ENCODE data around the gene NOP53.
"Not testable (repeated sequence)": the region's sequence is repeated elsewhere in the genome, so short reads cannot be mapped to it uniquely, and the experiment has no call there.

The NOP53 gene

DNA sequence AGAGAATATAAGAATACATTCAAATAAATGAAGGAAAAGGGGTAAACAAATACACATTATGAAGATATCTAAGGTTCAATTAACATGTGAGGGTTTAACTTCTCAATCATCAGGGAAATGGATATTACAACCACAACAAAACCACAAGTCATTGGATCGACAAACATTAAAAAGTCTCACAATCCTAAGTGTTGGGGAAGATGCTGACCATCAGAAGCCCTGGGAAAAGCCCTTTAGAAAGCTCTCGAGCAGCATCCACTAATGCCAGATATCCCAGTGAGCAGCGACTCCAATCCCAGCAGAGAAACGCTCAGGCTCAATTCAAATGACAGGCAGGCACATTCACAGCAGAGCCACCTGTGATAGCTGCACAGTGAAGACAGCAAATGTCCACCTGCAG lies 55.9 kb downstream of the NOP53 start:
- Histone ChIP-seq H3K4me1 (ENCODE audit: insufficient read depth, low read length, poor library complexity, severe bottlenecking) (no peaks in the 10 kb centered on the region), H3K4me2 (ENCODE audit: low read depth, low read length, poor library complexity, severe bottlenecking) (no peak overlapping the region), H3K4me3 (ENCODE audit: low read length, poor library complexity, severe bottlenecking) (no peak overlapping the region), H3K79me2 (ENCODE audit: insufficient read depth, low read length) (no peaks in the 10 kb centered on the region), H3K9me3 (ENCODE audit: insufficient read depth, low read depth, low read length) (no peaks in the 10 kb centered on the region), H2AFZ (ENCODE audit: low read length) (no peak overlapping the region), H3K36me3 (ENCODE audit: insufficient read depth, low read length) (no peaks in the 10 kb centered on the region), H4K20me1 (ENCODE audit: insufficient read depth, low read length, poor library complexity, severe bottlenecking) (no peaks in the 10 kb centered on the region), H3K9ac (ENCODE audit: low read depth, low read length, poor library complexity, severe bottlenecking) (no peak overlapping the region), H3F3A (ENCODE audit: low read depth) (no peaks in the 10 kb centered on the region), H3K9me2 (replicated peaks; ENCODE audit: low read depth, low read length) (no peaks in the 10 kb centered on the region), H3K27me3 (ENCODE audit: insufficient read depth, low read length, poor library complexity, severe bottlenecking) (no peaks in the 10 kb centered on the region)
- TF ChIP-seq, protein P1, sequence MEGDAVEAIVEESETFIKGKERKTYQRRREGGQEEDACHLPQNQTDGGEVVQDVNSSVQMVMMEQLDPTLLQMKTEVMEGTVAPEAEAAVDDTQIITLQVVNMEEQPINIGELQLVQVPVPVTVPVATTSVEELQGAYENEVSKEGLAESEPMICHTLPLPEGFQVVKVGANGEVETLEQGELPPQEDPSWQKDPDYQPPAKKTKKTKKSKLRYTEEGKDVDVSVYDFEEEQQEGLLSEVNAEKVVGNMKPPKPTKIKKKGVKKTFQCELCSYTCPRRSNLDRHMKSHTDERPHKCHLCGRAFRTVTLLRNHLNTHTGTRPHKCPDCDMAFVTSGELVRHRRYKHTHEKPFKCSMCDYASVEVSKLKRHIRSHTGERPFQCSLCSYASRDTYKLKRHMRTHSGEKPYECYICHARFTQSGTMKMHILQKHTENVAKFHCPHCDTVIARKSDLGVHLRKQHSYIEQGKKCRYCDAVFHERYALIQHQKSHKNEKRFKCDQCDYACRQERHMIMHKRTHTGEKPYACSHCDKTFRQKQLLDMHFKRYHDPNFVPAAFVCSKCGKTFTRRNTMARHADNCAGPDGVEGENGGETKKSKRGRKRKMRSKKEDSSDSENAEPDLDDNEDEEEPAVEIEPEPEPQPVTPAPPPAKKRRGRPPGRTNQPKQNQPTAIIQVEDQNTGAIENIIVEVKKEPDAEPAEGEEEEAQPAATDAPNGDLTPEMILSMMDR (conservative IDR thresholded peaks at IDR 0.05; ENCODE audit: low read length): no peak

DNA sequence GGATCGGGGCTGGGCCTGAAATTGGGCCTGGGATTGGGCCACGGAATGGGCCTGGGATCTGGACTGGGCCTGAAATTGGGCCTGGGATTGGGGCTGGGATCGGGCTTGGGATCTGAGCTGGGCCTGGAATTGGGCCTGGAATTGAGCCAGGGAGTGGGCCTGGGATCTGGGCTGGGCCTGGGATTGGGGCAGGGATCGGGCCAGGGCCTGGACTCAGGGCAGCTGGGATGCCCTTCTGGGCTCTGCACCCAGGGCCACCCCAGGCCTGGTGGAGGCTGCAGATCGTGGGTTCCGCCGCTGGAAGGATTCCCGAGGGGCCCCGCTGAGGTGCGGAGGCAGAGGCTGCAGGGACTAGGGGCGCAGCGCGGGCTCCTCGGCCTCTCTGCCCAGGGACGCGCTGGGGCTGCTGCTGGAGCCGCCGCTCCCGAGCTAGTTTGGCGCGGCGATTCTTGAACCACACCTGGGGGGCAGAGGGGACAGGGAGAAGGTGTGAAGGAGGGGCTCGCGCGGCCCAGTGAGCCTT lies 57.2 kb downstream of the NOP53 start:
- no peak for TF ChIP-seq EZH2phosphoT487 (IDR thresholded peaks at IDR 0.05; ENCODE audit: borderline replicate concordance)
- TF ChIP-seq, protein P1 (conservative IDR thresholded peaks at IDR 0.05; ENCODE audit: low read length): no peak
- Histone ChIP-seq H2AFZ (ENCODE audit: low read length) (no peak overlapping the region), H3K27me3 (ENCODE audit: insufficient read depth, low read length, poor library complexity, severe bottlenecking) (no peaks in the 10 kb centered on the region)

DNA sequence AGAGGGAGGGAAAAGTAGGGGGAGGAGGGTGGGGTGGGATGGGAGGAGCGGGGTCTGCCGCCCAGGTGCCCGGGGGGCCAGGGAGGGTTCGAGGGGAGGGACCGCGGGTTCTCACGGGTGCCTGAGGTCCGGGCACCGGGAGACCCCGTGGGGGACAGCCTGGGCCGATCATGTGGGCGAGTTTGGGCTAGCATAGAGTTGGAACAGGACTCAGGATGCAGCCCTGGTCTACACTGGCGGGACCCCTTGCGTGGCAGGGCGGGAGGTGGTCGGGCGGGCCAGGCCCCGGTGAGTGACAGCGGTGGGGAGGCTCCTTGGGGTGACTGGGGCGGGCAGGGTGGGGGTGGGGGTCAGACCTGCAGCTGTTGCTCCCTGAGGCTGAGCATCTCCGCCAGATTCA lies 57.8 kb downstream of the NOP53 start:
- not testable (repeated sequence) for H3K9me3 ChIP-seq (ENCODE audit: insufficient read depth, low read depth, low read length); H3K4me2 ChIP-seq (ENCODE audit: low read depth, low read length, poor library complexity, severe bottlenecking); H3K79me2 ChIP-seq (ENCODE audit: insufficient read depth, low read length); H3K36me3 ChIP-seq (ENCODE audit: insufficient read depth, low read length); H2AFZ ChIP-seq (ENCODE audit: low read length); H3K4me3 ChIP-seq (ENCODE audit: low read length, poor library complexity, severe bottlenecking); H3K4me1 ChIP-seq (ENCODE audit: insufficient read depth, low read length, poor library complexity, severe bottlenecking); H4K20me1 ChIP-seq (ENCODE audit: insufficient read depth, low read length, poor library complexity, severe bottlenecking); H3K27me3 ChIP-seq (ENCODE audit: insufficient read depth, low read length, poor library complexity, severe bottlenecking); H3K9ac ChIP-seq (ENCODE audit: low read depth, low read length, poor library complexity, severe bottlenecking); H3F3A ChIP-seq (ENCODE audit: low read depth); H3K9me2 ChIP-seq (replicated peaks; ENCODE audit: low read depth, low read length)

More for the DNA sequence above, 57.2 kb downstream of the NOP53 start:
- H3K36me3 ChIP-seq (ENCODE audit: insufficient read depth, low read length): no peaks in the 10 kb centered on the region
- H3K4me1 ChIP-seq (ENCODE audit: insufficient read depth, low read length, poor library complexity, severe bottlenecking): no peaks in the 10 kb centered on the region
- H3K9me2 ChIP-seq (replicated peaks; ENCODE audit: low read depth, low read length): no peaks in the 10 kb centered on the region
- H3K9ac ChIP-seq (ENCODE audit: low read depth, low read length, poor library complexity, severe bottlenecking): no peak overlapping the region
- H3K4me2 ChIP-seq (ENCODE audit: low read depth, low read length, poor library complexity, severe bottlenecking): no peak overlapping the region
- H3K4me3 ChIP-seq (ENCODE audit: low read length, poor library complexity, severe bottlenecking): no peak overlapping the region
- no peaks in the 10 kb centered on the region for H3F3A ChIP-seq (ENCODE audit: low read depth)
- H3K79me2 ChIP-seq (ENCODE audit: insufficient read depth, low read length): no peaks in the 10 kb centered on the region
- H4K20me1 ChIP-seq (ENCODE audit: insufficient read depth, low read length, poor library complexity, severe bottlenecking): no peaks in the 10 kb centered on the region
- no peaks in the 10 kb centered on the region for H3K9me3 ChIP-seq (ENCODE audit: insufficient read depth, low read depth, low read length)

DNA sequence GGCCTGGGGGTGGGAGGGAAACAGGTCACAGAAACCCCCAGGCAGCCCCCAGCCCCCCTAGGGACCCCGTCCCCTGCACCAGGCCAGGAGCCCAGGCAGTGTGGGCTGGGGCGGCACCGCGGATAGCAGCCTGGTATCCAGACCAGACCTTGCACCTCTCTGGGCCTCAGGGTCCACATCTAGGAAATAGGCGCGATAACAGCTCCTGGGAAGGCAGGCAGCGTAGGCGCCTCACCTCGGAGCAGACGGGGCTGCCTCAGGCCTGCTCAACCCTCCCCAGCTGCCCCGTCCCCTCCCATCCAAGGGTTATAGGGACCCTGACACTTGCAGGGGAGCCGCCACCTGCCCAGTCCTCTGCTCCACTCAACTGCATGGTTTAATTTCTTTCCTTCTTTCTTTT lies 58.3 kb downstream of the NOP53 start:
- H3F3A ChIP-seq (ENCODE audit: low read depth); H2AFZ ChIP-seq (ENCODE audit: low read length); H4K20me1 ChIP-seq (ENCODE audit: insufficient read depth, low read length, poor library complexity, severe bottlenecking); H3K9me2 ChIP-seq (replicated peaks; ENCODE audit: low read depth, low read length); H3K79me2 ChIP-seq (ENCODE audit: insufficient read depth, low read length); H3K9ac ChIP-seq (ENCODE audit: low read depth, low read length, poor library complexity, severe bottlenecking); H3K4me3 ChIP-seq (ENCODE audit: low read length, poor library complexity, severe bottlenecking); H3K27me3 ChIP-seq (ENCODE audit: insufficient read depth, low read length, poor library complexity, severe bottlenecking); H3K4me2 ChIP-seq (ENCODE audit: low read depth, low read length, poor library complexity, severe bottlenecking); H3K36me3 ChIP-seq (ENCODE audit: insufficient read depth, low read length); H3K4me1 ChIP-seq (ENCODE audit: insufficient read depth, low read length, poor library complexity, severe bottlenecking); H3K9me3 ChIP-seq (ENCODE audit: insufficient read depth, low read depth, low read length): not testable (repeated sequence)

DNA sequence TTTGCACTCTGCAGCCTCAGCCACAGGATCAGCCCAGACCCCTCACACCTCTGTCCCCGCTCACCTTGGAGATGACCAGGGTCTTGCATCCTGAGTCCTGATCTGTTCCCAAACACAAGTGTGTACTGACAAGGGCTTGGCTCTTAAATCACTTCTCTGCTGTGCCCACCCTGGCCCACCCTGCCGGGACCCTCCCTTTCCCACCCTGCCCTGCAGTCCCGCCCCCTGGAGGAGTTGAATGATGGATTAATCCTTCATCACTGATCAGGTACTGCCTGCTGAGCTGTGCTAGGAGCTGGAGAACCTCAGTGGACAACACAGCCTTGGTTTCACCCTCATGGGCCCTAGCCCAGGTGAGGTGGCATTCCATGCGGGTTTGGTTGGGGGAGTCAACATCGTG lies 59.1 kb downstream of the NOP53 start, which contains the start of gene TPRX1:
Gene TPRX1, minus strand, starts transcription at position 101 of the 400 bp plus-strand sequence. Its CDS starts 12 bp downstream, at position 89.
- H3K4me3 ChIP-seq (ENCODE audit: low read length, poor library complexity, severe bottlenecking); H3K79me2 ChIP-seq (ENCODE audit: insufficient read depth, low read length); H2AFZ ChIP-seq (ENCODE audit: low read length); H4K20me1 ChIP-seq (ENCODE audit: insufficient read depth, low read length, poor library complexity, severe bottlenecking); H3K9me2 ChIP-seq (replicated peaks; ENCODE audit: low read depth, low read length); H3K4me1 ChIP-seq (ENCODE audit: insufficient read depth, low read length, poor library complexity, severe bottlenecking); H3F3A ChIP-seq (ENCODE audit: low read depth); H3K4me2 ChIP-seq (ENCODE audit: low read depth, low read length, poor library complexity, severe bottlenecking); H3K9ac ChIP-seq (ENCODE audit: low read depth, low read length, poor library complexity, severe bottlenecking); H3K9me3 ChIP-seq (ENCODE audit: insufficient read depth, low read depth, low read length); H3K36me3 ChIP-seq (ENCODE audit: insufficient read depth, low read length); H3K27me3 ChIP-seq (ENCODE audit: insufficient read depth, low read length, poor library complexity, severe bottlenecking): not testable (repeated sequence)
